HCT116 (cell line): Measurements from ENCODE around the gene PCDH9. TPM values are rescaled to one million over a fixed set of nuclear protein-coding genes. Genes with fewer than 3 reads are reported as not detected.

Experiments
- ATAC-seq: fragments of 200-7000 bp; cut with Tn5 transposase; 2 replicates; pipeline ENCODE4 v1.9.1; 2020; ENCODE audit warnings: mild to moderate bottlenecking, moderate library complexity
- BruUV-seq: library from RNA; stranded (reverse); fragments of 400-500 nt; replicated peaks from 2 replicates; lab custom pipeline; 2021; lab: Mats Ljungman, UMichigan
- CTCF ChIA-PET: fragments of 300-600 bp; sonication (Branson Sonifier 250); formaldehyde crosslinking; loops from one replicate; lab custom pipeline; 2021; ENCODE audit warnings: antibody characterized with exemption; lab: Charles Lee
- POLR2A ChIA-PET: fragments of 300-600, 350-600 bp; sonication (Branson Sonifier 250); formaldehyde crosslinking; loops from one replicate; lab custom pipeline; 2021; ENCODE audit warnings: antibody characterized with exemption; lab: Charles Lee
- RAD21 ChIA-PET, 2 experiments: fragments of 300-600 bp; sonication (Branson Sonifier 250); formaldehyde crosslinking; loops; one replicate each; lab custom pipeline; 2023; ENCODE audit warnings: low total read pairs in 2 of 2; ENCODE audit not compliant: uncharacterized antibody in 2 of 2, unreplicated experiment in 2 of 2, low non-redundant PET in 1 of 2; lab: Charles Lee
- DNase-seq: peaks from one replicate; pipeline ENCODE4 v3.0.0-alpha.2; 2010; ENCODE audit warnings: low read depth, low spot score
- H2AFZ ChIP-seq: fragments of 200-600 bp; shearing (Covaris generic), sonication (generic); 2 replicates; pipeline ENCODE4 v1.6.1; 2017; ENCODE audit warnings: low read depth, mixed run types, mixed read lengths, antibody characterized with exemption, low read length; ENCODE audit not compliant: poor library complexity, severe bottlenecking
- H3K27ac ChIP-seq: 2 replicates; pipeline ENCODE4 v1.5.1; 2012; ENCODE audit warnings: low read depth, low read length
- H3K27me3 ChIP-seq: fragments of 200-600 bp; sonication (generic); 2 replicates; pipeline ENCODE4 v1.6.1; 2016; ENCODE audit warnings: mixed run types, low read length, mixed read lengths; ENCODE audit not compliant: insufficient read depth
- H3K36me3 ChIP-seq, 2 experiments: fragments of 200-500 bp in 1 of 2; fragments of 200-600 bp in 1 of 2; sonication (Bioruptor generic) in 1 of 2; sonication (generic) in 1 of 2; 2 replicates each; pipeline versions ENCODE4 v1.5.1 to v1.6.1; 2014 to 2016; ENCODE audit warnings: low read length in 2 of 2, inconsistent platforms in 1 of 2, mixed read lengths in 1 of 2, mixed run types in 1 of 2; ENCODE audit not compliant: insufficient read depth in 2 of 2, control insufficient read depth in 1 of 2
- H3K4me1 ChIP-seq, 2 experiments: fragments of 200-600 bp in 1 of 2; sonication (generic) in 1 of 2; 2 replicates each; pipeline versions ENCODE4 v1.5.1 to v1.6.1; 2012 to 2017; ENCODE audit warnings: low read length in 2 of 2, inconsistent platforms in 1 of 2, mild to moderate bottlenecking in 1 of 2, mixed read lengths in 1 of 2, mixed run types in 1 of 2, moderate library complexity in 1 of 2; ENCODE audit not compliant: insufficient read depth in 2 of 2, control insufficient read depth in 1 of 2
- H3K4me2 ChIP-seq: fragments of 200-600 bp; sonication (generic); 2 replicates; pipeline ENCODE4 v1.6.1; 2017; ENCODE audit warnings: mixed run types, low read length, mixed read lengths
- H3K4me3 ChIP-seq, 2 experiments: fragments of 200-600 bp in 1 of 2; sonication (generic) in 1 of 2; replicated peaks in 1 of 2; 2 replicates each; pipeline ENCODE4 v1.5.1; 2011 to 2016; ENCODE audit warnings: low read length in 2 of 2, control low read depth in 1 of 2, low read depth in 1 of 2, mild to moderate bottlenecking in 1 of 2, mixed read lengths in 1 of 2, mixed run types in 1 of 2
- H3K79me2 ChIP-seq: fragments of 200-600 bp; sonication (generic); 2 replicates; pipeline ENCODE4 v1.6.1; 2017; ENCODE audit warnings: mild to moderate bottlenecking, mixed run types, low read length, moderate library complexity, mixed read lengths; ENCODE audit not compliant: insufficient read depth
- H3K9ac ChIP-seq: fragments of 200-600 bp; sonication (generic); 2 replicates; pipeline ENCODE4 v1.6.1; 2016; ENCODE audit warnings: low read length, mixed read lengths
- H3K9me2 ChIP-seq: fragments of 200-600 bp; sonication (generic), shearing (Covaris generic); 2 replicates; pipeline ENCODE4 v1.6.1; 2017; ENCODE audit warnings: mixed run types, mild to moderate bottlenecking, moderate library complexity; ENCODE audit not compliant: insufficient read depth
- H3K9me3 ChIP-seq, 2 experiments: fragments of 200-500 bp in 1 of 2; fragments of 200-600 bp in 1 of 2; sonication (Bioruptor generic) in 1 of 2; sonication (generic) in 1 of 2; 2 replicates each; pipeline ENCODE4 v1.6.1; 2014 to 2017; ENCODE audit warnings: low read length in 2 of 2, mixed read lengths in 2 of 2, inconsistent platforms in 1 of 2, low read depth in 1 of 2, mild to moderate bottlenecking in 1 of 2, mixed run types in 1 of 2, moderate library complexity in 1 of 2; ENCODE audit not compliant: control insufficient read depth in 1 of 2, insufficient read depth in 1 of 2
- H4K20me1 ChIP-seq: fragments of 200-600 bp; sonication (generic), shearing (Covaris generic); 2 replicates; pipeline ENCODE4 v1.6.1; 2017; ENCODE audit warnings: mixed run types, mild to moderate bottlenecking, moderate library complexity; ENCODE audit not compliant: insufficient read depth
- CEBPB ChIP-seq: IDR thresholded peaks from 2 replicates; pipeline ENCODE4 v1.6.1; 2012; ENCODE audit warnings: low read depth
- EGR1 ChIP-seq: IDR thresholded peaks from 2 replicates; pipeline ENCODE4 v1.6.1; 2012; ENCODE audit warnings: low read depth
- ELF1 ChIP-seq: IDR thresholded peaks from 2 replicates; pipeline ENCODE4 v1.6.1; 2012; ENCODE audit warnings: low read depth, borderline replicate concordance
- EZH2phosphoT487 ChIP-seq: fragments of 200-600 bp; IDR thresholded peaks from 2 replicates; pipeline ENCODE4 v1.6.1; 2018; ENCODE audit warnings: antibody characterized with exemption, borderline replicate concordance
- FOSL1 ChIP-seq: IDR thresholded peaks from 2 replicates; pipeline ENCODE4 v1.6.1; 2012; ENCODE audit warnings: low read depth
- JUND ChIP-seq: IDR thresholded peaks from 2 replicates; pipeline ENCODE4 v1.6.1; 2012
- POLR2A ChIP-seq: IDR thresholded peaks from 2 replicates; pipeline ENCODE4 v1.7.0; 2011; ENCODE audit warnings: borderline replicate concordance; ENCODE audit not compliant: insufficient read depth, insufficient read length; ENCODE audit errors: extremely low read depth
- POLR2AphosphoS5 ChIP-seq: IDR thresholded peaks from 2 replicates; pipeline ENCODE4 v1.6.1; 2011; ENCODE audit warnings: mild to moderate bottlenecking, low read depth, low read length, moderate library complexity
- RAD21 ChIP-seq: IDR thresholded peaks from 2 replicates; pipeline ENCODE4 v1.6.1; 2012; ENCODE audit warnings: low read depth, mild to moderate bottlenecking
- SIN3A ChIP-seq: IDR thresholded peaks from 2 replicates; pipeline ENCODE4 v1.6.1; 2012; ENCODE audit warnings: low read depth
- SP1 ChIP-seq: IDR thresholded peaks from 2 replicates; pipeline ENCODE4 v1.6.1; 2012; ENCODE audit warnings: low read depth
- TCF7L2 ChIP-seq: IDR thresholded peaks from 2 replicates; pipeline ENCODE4 v1.7.0; 2011; ENCODE audit warnings: borderline replicate concordance, inconsistent platforms; ENCODE audit not compliant: insufficient read depth, insufficient read length; ENCODE audit errors: extremely low read depth
- ZFX ChIP-seq: fragments of 450-650 bp; IDR thresholded peaks from 2 replicates; pipeline ENCODE4 v1.6.1; 2017
- ZNF274 ChIP-seq: fragments of 200-500 bp; sonication (Bioruptor generic); IDR thresholded peaks from 2 replicates; pipeline ENCODE4 v1.6.1; 2014; ENCODE audit warnings: mild to moderate bottlenecking, low read depth, low read length, inconsistent platforms
- intact Hi-C: fragments of 100-400 bp; cut with micrococcal nuclease; formaldehyde crosslinking; loops from 2 replicates; pipeline ENCODE4 v1.10.0; 2022
- total RNA-seq: library from RNA; stranded (reverse); gene quantifications from one replicate; pipeline ENCODE4 v1.2.1, GENCODE V29; 2021; ENCODE audit not compliant: unreplicated experiment
- TF ChIP-seq, protein P1 (sequence below): IDR thresholded peaks from 2 replicates; pipeline ENCODE4 v1.6.1; 2012; ENCODE audit warnings: low read depth
- TF ChIP-seq, protein P2 (sequence below): IDR thresholded peaks from 2 replicates; pipeline ENCODE4 v1.6.1; 2012
- TF ChIP-seq, protein P3 (sequence below): IDR thresholded peaks from 2 replicates; pipeline ENCODE4 v1.6.1; 2012
- TF ChIP-seq, protein P4 (sequence below), 3 experiments: fragments of 200-600 bp in 1 of 3; sonication (generic) in 1 of 3; IDR thresholded peaks in 2 of 3; conservative IDR thresholded peaks in 1 of 3; 2 replicates each; pipeline ENCODE4 v1.5.1; 2012 to 2017; ENCODE audit warnings: low read depth in 2 of 3, low read length in 2 of 3, antibody characterized with exemption in 1 of 3, borderline replicate concordance in 1 of 3, control low read depth in 1 of 3, mild to moderate bottlenecking in 1 of 3, mixed read lengths in 1 of 3, mixed run types in 1 of 3, moderate library complexity in 1 of 3; ENCODE audit not compliant: insufficient read depth in 1 of 3

The PCDH9 gene
- total RNA-seq, 1 experiment from 2014 or later: 0.02 TPM

DNA sequence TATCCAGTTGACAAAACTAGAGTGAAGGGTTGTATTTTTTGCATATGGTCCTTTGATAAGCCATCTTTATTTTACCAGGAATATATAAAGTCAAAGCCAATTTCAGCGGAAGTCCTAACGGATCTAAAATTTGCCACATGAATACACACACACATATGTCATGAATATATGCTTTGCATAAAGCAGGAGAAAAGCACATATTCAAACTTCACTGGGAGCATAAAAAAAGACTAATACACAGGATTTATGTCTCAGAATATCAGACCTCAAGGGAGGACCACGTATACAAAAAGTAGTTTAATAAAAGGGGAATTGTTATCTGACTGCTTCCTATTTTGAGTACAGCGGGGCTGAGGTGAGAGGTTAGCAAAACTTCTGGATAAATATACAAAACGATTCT, 308.7 kb downstream of the PCDH9 start:
- no peak for ATAC-seq
- Histone ChIP-seq H3K4me2 (no peak overlapping the region), H3K36me3 (no peaks in the 10 kb centered on the region), H3K79me2 (no peaks in the 10 kb centered on the region), H3K9ac (no peak overlapping the region), H3K27me3 (no peaks in the 10 kb centered on the region), H3K27ac (no peak overlapping the region)
- ChIA-PET RAD21 (no interaction called here), CTCF (no interaction called here)
- intact Hi-C loops: no loop called here
- no TSS peak for BruUV-seq
- no peak for TF ChIP-seq ZNF274
- TF ChIP-seq SIN3A: no peak
- TF ChIP-seq, protein P1, sequence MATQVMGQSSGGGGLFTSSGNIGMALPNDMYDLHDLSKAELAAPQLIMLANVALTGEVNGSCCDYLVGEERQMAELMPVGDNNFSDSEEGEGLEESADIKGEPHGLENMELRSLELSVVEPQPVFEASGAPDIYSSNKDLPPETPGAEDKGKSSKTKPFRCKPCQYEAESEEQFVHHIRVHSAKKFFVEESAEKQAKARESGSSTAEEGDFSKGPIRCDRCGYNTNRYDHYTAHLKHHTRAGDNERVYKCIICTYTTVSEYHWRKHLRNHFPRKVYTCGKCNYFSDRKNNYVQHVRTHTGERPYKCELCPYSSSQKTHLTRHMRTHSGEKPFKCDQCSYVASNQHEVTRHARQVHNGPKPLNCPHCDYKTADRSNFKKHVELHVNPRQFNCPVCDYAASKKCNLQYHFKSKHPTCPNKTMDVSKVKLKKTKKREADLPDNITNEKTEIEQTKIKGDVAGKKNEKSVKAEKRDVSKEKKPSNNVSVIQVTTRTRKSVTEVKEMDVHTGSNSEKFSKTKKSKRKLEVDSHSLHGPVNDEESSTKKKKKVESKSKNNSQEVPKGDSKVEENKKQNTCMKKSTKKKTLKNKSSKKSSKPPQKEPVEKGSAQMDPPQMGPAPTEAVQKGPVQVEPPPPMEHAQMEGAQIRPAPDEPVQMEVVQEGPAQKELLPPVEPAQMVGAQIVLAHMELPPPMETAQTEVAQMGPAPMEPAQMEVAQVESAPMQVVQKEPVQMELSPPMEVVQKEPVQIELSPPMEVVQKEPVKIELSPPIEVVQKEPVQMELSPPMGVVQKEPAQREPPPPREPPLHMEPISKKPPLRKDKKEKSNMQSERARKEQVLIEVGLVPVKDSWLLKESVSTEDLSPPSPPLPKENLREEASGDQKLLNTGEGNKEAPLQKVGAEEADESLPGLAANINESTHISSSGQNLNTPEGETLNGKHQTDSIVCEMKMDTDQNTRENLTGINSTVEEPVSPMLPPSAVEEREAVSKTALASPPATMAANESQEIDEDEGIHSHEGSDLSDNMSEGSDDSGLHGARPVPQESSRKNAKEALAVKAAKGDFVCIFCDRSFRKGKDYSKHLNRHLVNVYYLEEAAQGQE: no peak
- no peak for TF ChIP-seq EZH2phosphoT487
- no peak for TF ChIP-seq POLR2AphosphoS5
- TF ChIP-seq RAD21: no peak
- no peak for TF ChIP-seq ELF1
- TF ChIP-seq SP1: no peak
- TF ChIP-seq JUND: no peak
- TF ChIP-seq CEBPB: no peak
- no peak for TF ChIP-seq POLR2A
- TF ChIP-seq, protein P2, sequence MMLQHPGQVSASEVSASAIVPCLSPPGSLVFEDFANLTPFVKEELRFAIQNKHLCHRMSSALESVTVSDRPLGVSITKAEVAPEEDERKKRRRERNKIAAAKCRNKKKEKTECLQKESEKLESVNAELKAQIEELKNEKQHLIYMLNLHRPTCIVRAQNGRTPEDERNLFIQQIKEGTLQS: no peak
- TF ChIP-seq, protein P3, sequence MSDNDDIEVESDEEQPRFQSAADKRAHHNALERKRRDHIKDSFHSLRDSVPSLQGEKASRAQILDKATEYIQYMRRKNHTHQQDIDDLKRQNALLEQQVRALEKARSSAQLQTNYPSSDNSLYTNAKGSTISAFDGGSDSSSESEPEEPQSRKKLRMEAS: no peak
- no peak for TF ChIP-seq EGR1
- TF ChIP-seq ZFX: no peak
- no peak for TF ChIP-seq TCF7L2
- TF ChIP-seq, protein P4, sequence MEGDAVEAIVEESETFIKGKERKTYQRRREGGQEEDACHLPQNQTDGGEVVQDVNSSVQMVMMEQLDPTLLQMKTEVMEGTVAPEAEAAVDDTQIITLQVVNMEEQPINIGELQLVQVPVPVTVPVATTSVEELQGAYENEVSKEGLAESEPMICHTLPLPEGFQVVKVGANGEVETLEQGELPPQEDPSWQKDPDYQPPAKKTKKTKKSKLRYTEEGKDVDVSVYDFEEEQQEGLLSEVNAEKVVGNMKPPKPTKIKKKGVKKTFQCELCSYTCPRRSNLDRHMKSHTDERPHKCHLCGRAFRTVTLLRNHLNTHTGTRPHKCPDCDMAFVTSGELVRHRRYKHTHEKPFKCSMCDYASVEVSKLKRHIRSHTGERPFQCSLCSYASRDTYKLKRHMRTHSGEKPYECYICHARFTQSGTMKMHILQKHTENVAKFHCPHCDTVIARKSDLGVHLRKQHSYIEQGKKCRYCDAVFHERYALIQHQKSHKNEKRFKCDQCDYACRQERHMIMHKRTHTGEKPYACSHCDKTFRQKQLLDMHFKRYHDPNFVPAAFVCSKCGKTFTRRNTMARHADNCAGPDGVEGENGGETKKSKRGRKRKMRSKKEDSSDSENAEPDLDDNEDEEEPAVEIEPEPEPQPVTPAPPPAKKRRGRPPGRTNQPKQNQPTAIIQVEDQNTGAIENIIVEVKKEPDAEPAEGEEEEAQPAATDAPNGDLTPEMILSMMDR (IDR thresholded peaks at IDR 0.05 in 2 of 3, conservative IDR thresholded peaks at IDR 0.05 in 1 of 3; ENCODE audit: borderline replicate concordance in 1 of 3, insufficient read depth in 1 of 3, low read depth in 2 of 3, low read length in 2 of 3): no peak
- no peak for TF ChIP-seq FOSL1
- TF ChIP-seq, all 23 proteins: peak for 0
- H3K4me3 ChIP-seq: no peak overlapping the region
- H3K4me1 ChIP-seq: no peaks in the 10 kb centered on the region
- DNase-seq: no peak
- H3K9me3 ChIP-seq: no peaks in the 10 kb centered on the region
- POLR2A ChIA-PET: no interaction called here
- no peaks in the 10 kb centered on the region for H3K9me2 ChIP-seq
- H2AFZ ChIP-seq: no peak overlapping the region
- no peaks in the 10 kb centered on the region; the same call in 1 of the 2 replicates for H4K20me1 ChIP-seq
